Measurements from ENCODE around the gene BICC1. TPM values are rescaled to one million over a fixed set of nuclear protein-coding genes. Genes with fewer than 3 reads are reported as not detected.

BICC1 gene
- total and polyA plus RNA-seq, 2 donors (not counting 3 experiments of a cell fraction or from before 2014, with no cell fraction given) = 0.06 to 0.29 TPM

DNA sequence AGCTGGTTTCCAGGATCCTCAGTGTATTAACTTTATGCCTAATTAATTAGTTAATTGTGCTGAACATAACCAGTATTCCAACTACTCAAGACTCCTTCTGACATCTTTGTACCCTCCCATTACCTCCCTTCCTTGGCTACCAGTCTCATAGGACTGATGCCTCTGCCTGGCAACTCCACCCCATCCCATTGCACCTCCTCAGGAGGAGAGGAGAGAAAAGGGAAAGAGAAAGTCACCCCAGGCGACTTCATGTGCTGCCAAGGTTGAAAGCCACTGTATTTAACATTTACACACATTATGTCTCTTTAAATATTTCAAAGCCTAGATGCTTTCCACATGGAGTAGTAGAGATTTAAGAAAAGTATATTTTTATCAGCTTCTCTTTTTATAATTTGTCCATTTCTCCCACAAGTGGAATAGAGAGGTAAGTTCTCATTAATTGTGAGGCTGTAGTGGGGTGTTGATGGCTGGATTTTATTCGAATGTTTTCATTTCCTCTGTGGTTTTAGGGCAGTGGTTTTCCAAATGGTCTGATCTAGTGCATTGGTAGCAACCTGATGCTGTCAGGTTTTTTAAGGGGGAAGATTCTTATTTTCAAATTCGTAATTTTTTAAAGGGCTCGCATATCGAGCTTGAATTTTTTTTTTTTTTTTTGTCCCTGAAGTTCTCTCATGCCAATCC lies 148.0 kb downstream of the BICC1 start:
- intact Hi-C loops (cut with micrococcal nuclease) (no loop called here), dilution Hi-C loops (cut with MboI; ENCODE audit: extremely low pct_ligation_motif_present, low sequenced_read_pairs) (no loop called here)
- H3K79me2 ChIP-seq (ENCODE audit: control insufficient read depth, insufficient read depth, low read length) = no peaks in the 10 kb centered on the region
- no peak for FAIRE-seq
- H3K27ac ChIP-seq (ENCODE audit: insufficient read depth, low read depth, low read length) = no peak overlapping the region
- H3K36me3 ChIP-seq (ENCODE audit: control insufficient read depth in 2 of 2, extremely low read depth in 1 of 2, insufficient read depth in 2 of 2, low read length in 2 of 2) = no peaks in the 10 kb centered on the region
- TF ChIP-seq JUN (IDR thresholded peaks at IDR 0.05; ENCODE audit: borderline replicate concordance, insufficient read depth, insufficient read length, low read depth) = no peak
- TF ChIP-seq, protein P1, sequence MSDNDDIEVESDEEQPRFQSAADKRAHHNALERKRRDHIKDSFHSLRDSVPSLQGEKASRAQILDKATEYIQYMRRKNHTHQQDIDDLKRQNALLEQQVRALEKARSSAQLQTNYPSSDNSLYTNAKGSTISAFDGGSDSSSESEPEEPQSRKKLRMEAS (IDR thresholded peaks at IDR 0.05; ENCODE audit: insufficient read depth, insufficient read length) = no peak
- TF ChIP-seq POLR2A (IDR thresholded peaks at IDR 0.05; ENCODE audit: low read depth, low read length) = no peak
- TF ChIP-seq POLR2AphosphoS5 (IDR thresholded peaks at IDR 0.05; ENCODE audit: insufficient read depth, low read depth, low read length) = no peak
- TF ChIP-seq MYC (IDR thresholded peaks at IDR 0.05; ENCODE audit: low read depth, low read length) = no peak
- TF ChIP-seq EZH2 (IDR thresholded peaks at IDR 0.05; ENCODE audit: borderline replicate concordance, low read depth, low read length, severe bottlenecking) = no peak
- TF ChIP-seq CTCF (IDR thresholded peaks at IDR 0.05; ENCODE audit: extremely low read depth in 1 of 2, insufficient read depth in 1 of 2, low read depth in 1 of 2, low read length in 2 of 2) = no peak
- TF ChIP-seq FOS (IDR thresholded peaks at IDR 0.05; ENCODE audit: borderline replicate concordance, insufficient read depth, low read length) = no peak
- no peak for TF ChIP-seq GATA2 (IDR thresholded peaks at IDR 0.05; ENCODE audit: insufficient read depth, insufficient read length, low read depth, low read length)
- H4K20me1 ChIP-seq (replicated peaks; ENCODE audit: control insufficient read depth, extremely low read depth, insufficient read depth, low read length) = no peaks in the 10 kb centered on the region
- no peak overlapping the region for H2AFZ ChIP-seq (ENCODE audit: low read depth, low read length)
- H3K4me1 ChIP-seq (ENCODE audit: control insufficient read depth, extremely low read depth, insufficient read depth, low read length) = no peaks in the 10 kb centered on the region
- H3K4me2 ChIP-seq (ENCODE audit: insufficient read depth, low read length) = no peak overlapping the region
- no peak for DNase-seq (ENCODE audit: low read depth, low spot score)
- H3K9ac ChIP-seq (replicated peaks; ENCODE audit: extremely low read depth, insufficient read depth, low read length) = no peak overlapping the region
- H3K9me3 ChIP-seq (replicated peaks; ENCODE audit: control insufficient read depth, insufficient read depth, low read length) = no peaks in the 10 kb centered on the region
- H3K9me1 ChIP-seq (replicated peaks; ENCODE audit: control insufficient read depth, extremely low read depth, insufficient read depth, low read length) = no peaks in the 10 kb centered on the region
- H3K4me3 ChIP-seq (replicated peaks in 1 of 3; ENCODE audit: insufficient read depth in 1 of 3, low read depth in 1 of 3, low read length in 3 of 3) = no peak overlapping the region
- BruUV-seq (replicated peaks) = no TSS peak
- POLR2A ChIA-PET = no interaction called here
- no peaks in the 10 kb centered on the region for H3K27me3 ChIP-seq (ENCODE audit: control insufficient read depth in 2 of 2, insufficient read depth in 2 of 2, low read length in 2 of 2)
- CTCF ChIA-PET = no interaction called here
